ENCODE results near the gene UBAC2.

- no peak for TF ChIP-seq POLR2AphosphoS5 (IDR thresholded peaks at IDR 0.05; ENCODE audit: insufficient read depth, low read depth, low read length)
- TF ChIP-seq, protein P1, sequence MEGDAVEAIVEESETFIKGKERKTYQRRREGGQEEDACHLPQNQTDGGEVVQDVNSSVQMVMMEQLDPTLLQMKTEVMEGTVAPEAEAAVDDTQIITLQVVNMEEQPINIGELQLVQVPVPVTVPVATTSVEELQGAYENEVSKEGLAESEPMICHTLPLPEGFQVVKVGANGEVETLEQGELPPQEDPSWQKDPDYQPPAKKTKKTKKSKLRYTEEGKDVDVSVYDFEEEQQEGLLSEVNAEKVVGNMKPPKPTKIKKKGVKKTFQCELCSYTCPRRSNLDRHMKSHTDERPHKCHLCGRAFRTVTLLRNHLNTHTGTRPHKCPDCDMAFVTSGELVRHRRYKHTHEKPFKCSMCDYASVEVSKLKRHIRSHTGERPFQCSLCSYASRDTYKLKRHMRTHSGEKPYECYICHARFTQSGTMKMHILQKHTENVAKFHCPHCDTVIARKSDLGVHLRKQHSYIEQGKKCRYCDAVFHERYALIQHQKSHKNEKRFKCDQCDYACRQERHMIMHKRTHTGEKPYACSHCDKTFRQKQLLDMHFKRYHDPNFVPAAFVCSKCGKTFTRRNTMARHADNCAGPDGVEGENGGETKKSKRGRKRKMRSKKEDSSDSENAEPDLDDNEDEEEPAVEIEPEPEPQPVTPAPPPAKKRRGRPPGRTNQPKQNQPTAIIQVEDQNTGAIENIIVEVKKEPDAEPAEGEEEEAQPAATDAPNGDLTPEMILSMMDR (IDR thresholded peaks at IDR 0.05; ENCODE audit: extremely low read depth in 1 of 2, insufficient read depth in 1 of 2, low read depth in 1 of 2, low read length in 2 of 2) = no peak
- TF ChIP-seq EZH2 (IDR thresholded peaks at IDR 0.05; ENCODE audit: borderline replicate concordance, low read depth, low read length, severe bottlenecking) = no peak
- no peak for TF ChIP-seq POLR2A (IDR thresholded peaks at IDR 0.05; ENCODE audit: low read depth, low read length)
- TF ChIP-seq, protein P2, sequence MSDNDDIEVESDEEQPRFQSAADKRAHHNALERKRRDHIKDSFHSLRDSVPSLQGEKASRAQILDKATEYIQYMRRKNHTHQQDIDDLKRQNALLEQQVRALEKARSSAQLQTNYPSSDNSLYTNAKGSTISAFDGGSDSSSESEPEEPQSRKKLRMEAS (IDR thresholded peaks at IDR 0.05; ENCODE audit: insufficient read depth, insufficient read length) = no peak
- TF ChIP-seq FOS (IDR thresholded peaks at IDR 0.05; ENCODE audit: borderline replicate concordance, insufficient read depth, low read length) = no peak
- no peak for TF ChIP-seq JUN (IDR thresholded peaks at IDR 0.05; ENCODE audit: borderline replicate concordance, insufficient read depth, insufficient read length, low read depth)
These were observed 198.9 kb downstream of the UBAC2 start for GRCh38 chr13:99399623-99399974.
